HepG2 (cell line): ENCODE results near the gene VDAC1. TPM values are rescaled to one million over a fixed set of nuclear protein-coding genes. Genes with fewer than 3 reads are reported as not detected.

ENCODE experiments used
- CSRNP1 ChIP-seq: sonication (generic); formaldehyde crosslinking; IDR thresholded peaks from 2 replicates; pipeline ENCODE4 v1.8.1; 2023; ENCODE audit warnings: mild to moderate bottlenecking, missing genetic modification reagents
- GATA4 ChIP-seq: sonication (generic); IDR thresholded peaks from 2 replicates; pipeline ENCODE4 v1.6.1; 2016; ENCODE audit warnings: antibody characterized with exemption, low read depth, borderline replicate concordance
- HDAC2 ChIP-seq: sonication (generic); formaldehyde crosslinking; IDR thresholded peaks from 2 replicates; pipeline ENCODE4 v1.4.0; 2020; ENCODE audit warnings: missing genetic modification reagents
- HNF4A ChIP-seq: sonication (generic); formaldehyde crosslinking; IDR thresholded peaks from 2 replicates; pipeline ENCODE4 v1.4.0; 2020; ENCODE audit warnings: missing genetic modification reagents
- MED1 ChIP-seq: sonication (generic); formaldehyde crosslinking; IDR thresholded peaks from 2 replicates; pipeline ENCODE4 v1.4.0; 2020; ENCODE audit warnings: missing genetic modification reagents
- NFRKB ChIP-seq: fragments of 450-650 bp; IDR thresholded peaks from 2 replicates; pipeline ENCODE4 v1.6.1; 2017
- RXRB ChIP-seq: IDR thresholded peaks from 2 replicates; pipeline ENCODE4 v1.6.1; 2016; ENCODE audit warnings: borderline replicate concordance, missing genetic modification reagents, missing compliant biosample characterization
- ZNF264 ChIP-seq: sonication (generic); formaldehyde crosslinking; IDR thresholded peaks from 2 replicates; pipeline ENCODE4 v1.4.0; 2020; ENCODE audit warnings: missing genetic modification reagents
- ZNF44 ChIP-seq: sonication (generic); formaldehyde crosslinking; IDR thresholded peaks from 2 replicates; pipeline ENCODE4 v1.5.1; 2020; ENCODE audit warnings: mild to moderate bottlenecking, missing genetic modification reagents
- ZNF451 ChIP-seq: sonication (generic); formaldehyde crosslinking; IDR thresholded peaks from 2 replicates; pipeline ENCODE4 v1.5.0; 2020; ENCODE audit warnings: mild to moderate bottlenecking, missing genetic modification reagents
- ZNF503 ChIP-seq: sonication (generic); formaldehyde crosslinking; IDR thresholded peaks from 2 replicates; pipeline ENCODE4 v1.4.0; 2020; ENCODE audit warnings: missing genetic modification reagents
- ZNF614 ChIP-seq: IDR thresholded peaks from 2 replicates; pipeline ENCODE4 v1.6.1; 2018; ENCODE audit warnings: missing biosample characterization, missing genetic modification reagents, inconsistent platforms, borderline replicate concordance
- ZNF709 ChIP-seq: sonication (generic); formaldehyde crosslinking; IDR thresholded peaks from 2 replicates; pipeline ENCODE4 v1.5.0; 2020; ENCODE audit warnings: mild to moderate bottlenecking, missing genetic modification reagents
- ZNF710 ChIP-seq: sonication (generic); formaldehyde crosslinking; IDR thresholded peaks from 2 replicates; pipeline ENCODE4 v1.5.0; 2020; ENCODE audit warnings: mild to moderate bottlenecking, missing genetic modification reagents, borderline replicate concordance
- polyA plus RNA-seq, 8 experiments: library from polyadenylated mRNA; depleted of rRNA in 3 of 8; stranded (reverse) in 7 of 8; unstranded in 1 of 8; fragments of >200 nt; fragmentation: Illumina TruSeq in 4 of 8; extraction: Trizol in 4 of 8; gene quantifications; 2 replicates each; pipeline versions ENCODE4 v1.2.1 to v1.2.3, GENCODE V29; 2011 to 2016; ENCODE audit warnings: low read depth in 4 of 8, missing spikeins in 1 of 8, mixed read lengths in 1 of 8; ENCODE audit not compliant: insufficient read depth in 1 of 8
- total RNA-seq, 5 experiments: library from RNA; depleted of rRNA; stranded (reverse); fragments of >200 nt; fragmentation: Illumina TruSeq; extraction: Trizol; gene quantifications; 2 replicates each; pipeline ENCODE4 v1.2.3, GENCODE V29; 2016; ENCODE audit warnings: low read depth in 1 of 5
- TF ChIP-seq, protein P1 (sequence below): sonication (generic); formaldehyde crosslinking; IDR thresholded peaks from 2 replicates; pipeline ENCODE4 v1.4.0; 2020; ENCODE audit warnings: missing genetic modification reagents, borderline replicate concordance
- TF ChIP-seq, protein P2 (sequence below): IDR thresholded peaks from 2 replicates; pipeline ENCODE4 v1.4.0; 2020; ENCODE audit warnings: mild to moderate bottlenecking, missing genetic modification reagents

Gene VDAC1
- total and polyA plus RNA-seq, 2 of the 13 experiments (the other 11 are each of a cell fraction or from before 2014, with no cell fraction given) = 112 to 380 TPM

DNA sequence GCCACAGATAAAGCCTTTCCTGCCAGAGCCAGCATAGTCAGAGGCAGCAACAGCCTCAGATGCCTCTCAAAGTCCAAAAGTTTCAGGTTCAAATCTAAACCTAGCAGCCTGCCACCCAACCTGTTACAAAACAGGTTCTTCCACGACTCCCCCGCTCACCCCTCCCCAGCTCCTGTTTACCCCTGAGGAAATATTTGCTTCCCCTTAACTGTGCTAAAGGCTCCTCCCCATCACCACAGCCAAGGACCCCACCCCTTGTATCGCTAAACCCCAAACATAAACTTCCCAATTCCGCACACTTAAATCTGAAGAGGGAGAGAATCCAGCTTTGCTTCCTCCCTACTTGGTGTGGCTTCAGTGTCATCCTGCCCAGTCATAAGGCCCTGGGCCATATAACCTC, 15.4 kb upstream of the VDAC1 start (continued):
- TF ChIP-seq HNF4A (peak; percentile 77), HDAC2 (CRISPR knock-in tag) (0 out of 2 replicates have a peak, but pooled peaks have one; percentile 40), CSRNP1 (CRISPR knock-in tag) (no peak), RXRB (CRISPR knock-in tag) (peak; percentile 43; the same call in 1 of the 2 replicates), ZNF264 (CRISPR knock-in tag) (0 out of 2 replicates have a peak, but pooled peaks have one; percentile 23), ZNF709 (CRISPR knock-in tag) (0 out of 2 replicates have a peak, but pooled peaks have one; percentile 19), ZNF710 (CRISPR knock-in tag) (peak; percentile 13; the same call in 1 of the 2 replicates), ZNF503 (CRISPR knock-in tag) (0 out of 2 replicates have a peak, but pooled peaks have one; percentile 20), ZNF44 (CRISPR knock-in tag) (no peak), ZNF614 (CRISPR knock-in tag) (no peak), NFRKB (no peak), MED1 (CRISPR knock-in tag) (peak; percentile 49), ZNF451 (CRISPR knock-in tag) (no peak), GATA4 (no peak)
- TF ChIP-seq, protein P1, sequence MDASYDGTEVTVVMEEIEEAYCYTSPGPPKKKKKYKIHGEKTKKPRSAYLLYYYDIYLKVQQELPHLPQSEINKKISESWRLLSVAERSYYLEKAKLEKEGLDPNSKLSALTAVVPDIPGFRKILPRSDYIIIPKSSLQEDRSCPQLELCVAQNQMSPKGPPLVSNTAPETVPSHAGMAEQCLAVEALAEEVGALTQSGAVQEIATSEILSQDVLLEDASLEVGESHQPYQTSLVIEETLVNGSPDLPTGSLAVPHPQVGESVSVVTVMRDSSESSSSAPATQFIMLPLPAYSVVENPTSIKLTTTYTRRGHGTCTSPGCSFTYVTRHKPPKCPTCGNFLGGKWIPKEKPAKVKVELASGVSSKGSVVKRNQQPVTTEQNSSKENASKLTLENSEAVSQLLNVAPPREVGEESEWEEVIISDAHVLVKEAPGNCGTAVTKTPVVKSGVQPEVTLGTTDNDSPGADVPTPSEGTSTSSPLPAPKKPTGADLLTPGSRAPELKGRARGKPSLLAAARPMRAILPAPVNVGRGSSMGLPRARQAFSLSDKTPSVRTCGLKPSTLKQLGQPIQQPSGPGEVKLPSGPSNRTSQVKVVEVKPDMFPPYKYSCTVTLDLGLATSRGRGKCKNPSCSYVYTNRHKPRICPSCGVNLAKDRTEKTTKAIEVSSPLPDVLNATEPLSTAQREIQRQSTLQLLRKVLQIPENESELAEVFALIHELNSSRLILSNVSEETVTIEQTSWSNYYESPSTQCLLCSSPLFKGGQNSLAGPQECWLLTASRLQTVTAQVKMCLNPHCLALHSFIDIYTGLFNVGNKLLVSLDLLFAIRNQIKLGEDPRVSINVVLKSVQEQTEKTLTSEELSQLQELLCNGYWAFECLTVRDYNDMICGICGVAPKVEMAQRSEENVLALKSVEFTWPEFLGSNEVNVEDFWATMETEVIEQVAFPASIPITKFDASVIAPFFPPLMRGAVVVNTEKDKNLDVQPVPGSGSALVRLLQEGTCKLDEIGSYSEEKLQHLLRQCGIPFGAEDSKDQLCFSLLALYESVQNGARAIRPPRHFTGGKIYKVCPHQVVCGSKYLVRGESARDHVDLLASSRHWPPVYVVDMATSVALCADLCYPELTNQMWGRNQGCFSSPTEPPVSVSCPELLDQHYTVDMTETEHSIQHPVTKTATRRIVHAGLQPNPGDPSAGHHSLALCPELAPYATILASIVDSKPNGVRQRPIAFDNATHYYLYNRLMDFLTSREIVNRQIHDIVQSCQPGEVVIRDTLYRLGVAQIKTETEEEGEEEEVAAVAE = no peak
- TF ChIP-seq, protein P2, sequence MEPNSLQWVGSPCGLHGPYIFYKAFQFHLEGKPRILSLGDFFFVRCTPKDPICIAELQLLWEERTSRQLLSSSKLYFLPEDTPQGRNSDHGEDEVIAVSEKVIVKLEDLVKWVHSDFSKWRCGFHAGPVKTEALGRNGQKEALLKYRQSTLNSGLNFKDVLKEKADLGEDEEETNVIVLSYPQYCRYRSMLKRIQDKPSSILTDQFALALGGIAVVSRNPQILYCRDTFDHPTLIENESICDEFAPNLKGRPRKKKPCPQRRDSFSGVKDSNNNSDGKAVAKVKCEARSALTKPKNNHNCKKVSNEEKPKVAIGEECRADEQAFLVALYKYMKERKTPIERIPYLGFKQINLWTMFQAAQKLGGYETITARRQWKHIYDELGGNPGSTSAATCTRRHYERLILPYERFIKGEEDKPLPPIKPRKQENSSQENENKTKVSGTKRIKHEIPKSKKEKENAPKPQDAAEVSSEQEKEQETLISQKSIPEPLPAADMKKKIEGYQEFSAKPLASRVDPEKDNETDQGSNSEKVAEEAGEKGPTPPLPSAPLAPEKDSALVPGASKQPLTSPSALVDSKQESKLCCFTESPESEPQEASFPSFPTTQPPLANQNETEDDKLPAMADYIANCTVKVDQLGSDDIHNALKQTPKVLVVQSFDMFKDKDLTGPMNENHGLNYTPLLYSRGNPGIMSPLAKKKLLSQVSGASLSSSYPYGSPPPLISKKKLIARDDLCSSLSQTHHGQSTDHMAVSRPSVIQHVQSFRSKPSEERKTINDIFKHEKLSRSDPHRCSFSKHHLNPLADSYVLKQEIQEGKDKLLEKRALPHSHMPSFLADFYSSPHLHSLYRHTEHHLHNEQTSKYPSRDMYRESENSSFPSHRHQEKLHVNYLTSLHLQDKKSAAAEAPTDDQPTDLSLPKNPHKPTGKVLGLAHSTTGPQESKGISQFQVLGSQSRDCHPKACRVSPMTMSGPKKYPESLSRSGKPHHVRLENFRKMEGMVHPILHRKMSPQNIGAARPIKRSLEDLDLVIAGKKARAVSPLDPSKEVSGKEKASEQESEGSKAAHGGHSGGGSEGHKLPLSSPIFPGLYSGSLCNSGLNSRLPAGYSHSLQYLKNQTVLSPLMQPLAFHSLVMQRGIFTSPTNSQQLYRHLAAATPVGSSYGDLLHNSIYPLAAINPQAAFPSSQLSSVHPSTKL (CRISPR knock-in tag) = peak; percentile 32; the same call in 1 of the 2 replicates
